ENCODE measurements around the gene HEY2.

HEY2 gene

DNA sequence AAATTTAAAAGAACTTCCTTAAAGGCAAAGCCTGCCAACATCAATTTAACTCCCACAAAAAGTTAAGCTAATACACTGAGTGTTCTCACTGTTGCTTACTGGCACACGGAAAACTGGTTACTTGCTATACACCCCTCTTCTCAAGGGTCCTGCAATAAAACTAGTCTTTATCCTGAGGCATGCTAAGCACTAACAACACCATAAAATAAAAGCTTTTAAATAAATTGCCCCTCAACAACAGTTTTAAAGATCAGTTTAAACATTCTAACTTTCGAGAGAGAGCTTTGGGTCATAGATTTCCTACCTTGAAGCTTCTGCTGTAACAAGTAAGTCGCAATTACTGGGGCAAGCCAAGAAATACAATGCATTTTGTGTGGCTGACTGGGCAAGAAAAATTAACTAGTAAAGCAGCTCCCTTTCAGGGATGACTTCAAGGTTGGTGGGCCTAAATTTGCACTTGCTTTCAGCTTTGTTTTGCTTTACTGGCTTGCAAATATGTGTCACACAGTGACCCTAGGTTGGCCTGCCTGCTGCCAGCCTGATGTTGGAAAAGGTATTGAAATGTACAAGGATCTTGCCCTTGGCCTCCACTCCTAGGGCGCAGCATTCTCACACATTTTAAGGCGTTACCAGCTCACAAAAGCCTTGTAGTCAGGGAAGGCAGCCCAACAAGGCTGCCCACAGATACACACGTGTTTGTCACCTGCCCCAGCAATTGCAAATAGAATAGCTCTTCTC is 4.0 kb upstream of the HEY2 start:
- DNase-seq (ENCODE audit: low spot score), result no peak

DNA sequence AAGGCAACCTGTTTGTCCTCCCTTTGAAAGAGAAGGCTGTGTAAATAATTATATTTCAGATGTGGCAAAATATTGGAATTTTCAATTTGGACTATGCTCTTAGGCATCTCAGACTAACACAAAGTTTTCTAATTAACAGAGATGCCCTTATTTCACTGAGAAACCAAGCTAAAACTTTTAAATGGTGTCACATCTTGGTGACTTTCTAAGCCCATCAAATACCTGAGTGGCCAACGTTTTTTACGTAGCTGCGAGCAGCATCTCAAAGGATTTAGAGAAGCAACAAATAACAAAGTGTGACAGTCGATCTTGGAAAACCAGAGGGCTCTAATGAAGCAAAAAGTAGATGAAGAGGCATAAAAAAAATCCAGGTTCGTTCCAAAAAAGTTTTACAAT is 3.4 kb upstream of the HEY2 start:
- DNase-seq (ENCODE audit: low spot score), result no peak

DNA sequence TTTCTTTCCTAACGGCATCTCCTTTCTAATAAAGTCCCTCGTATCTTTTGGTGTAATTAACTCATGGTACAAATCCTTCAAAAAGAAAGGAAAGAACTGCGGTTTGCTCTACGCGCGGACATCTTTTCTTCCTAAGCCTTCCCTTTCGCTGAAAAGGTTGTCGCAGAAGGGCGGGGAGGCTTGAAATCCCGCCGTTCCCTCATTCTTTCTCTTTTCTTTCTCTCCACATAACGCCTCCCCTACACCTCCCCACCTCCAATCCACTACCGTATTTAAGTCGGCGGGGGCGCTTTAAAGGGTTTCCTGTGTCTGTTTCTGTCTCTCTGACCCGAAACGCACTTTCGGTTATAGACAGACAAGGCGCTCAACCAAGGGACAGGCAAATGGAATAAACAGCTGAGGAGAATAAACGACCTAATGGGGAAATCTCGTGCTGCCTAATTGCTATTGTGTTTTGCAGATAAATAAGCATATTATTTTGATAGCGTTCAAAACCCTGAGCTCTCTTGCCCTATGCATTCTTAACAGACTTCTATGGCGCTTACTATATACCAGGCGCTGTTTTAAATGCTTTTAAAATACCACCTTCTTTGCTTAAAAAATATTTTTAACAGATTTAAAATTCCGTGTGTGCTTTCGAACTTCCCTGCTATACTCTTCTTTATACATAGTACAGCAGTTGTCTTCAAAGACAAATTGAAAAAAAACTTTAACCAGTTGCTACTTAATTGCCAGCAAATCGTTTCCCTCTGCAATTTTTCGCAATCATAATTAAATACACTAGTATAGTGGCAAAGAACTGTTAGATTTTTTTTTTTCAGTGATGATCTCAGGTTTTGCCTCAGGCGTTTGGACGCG is 2.5 kb upstream of the HEY2 start:
- DNase-seq (ENCODE audit: low spot score), result peak; percentile 65

DNA sequence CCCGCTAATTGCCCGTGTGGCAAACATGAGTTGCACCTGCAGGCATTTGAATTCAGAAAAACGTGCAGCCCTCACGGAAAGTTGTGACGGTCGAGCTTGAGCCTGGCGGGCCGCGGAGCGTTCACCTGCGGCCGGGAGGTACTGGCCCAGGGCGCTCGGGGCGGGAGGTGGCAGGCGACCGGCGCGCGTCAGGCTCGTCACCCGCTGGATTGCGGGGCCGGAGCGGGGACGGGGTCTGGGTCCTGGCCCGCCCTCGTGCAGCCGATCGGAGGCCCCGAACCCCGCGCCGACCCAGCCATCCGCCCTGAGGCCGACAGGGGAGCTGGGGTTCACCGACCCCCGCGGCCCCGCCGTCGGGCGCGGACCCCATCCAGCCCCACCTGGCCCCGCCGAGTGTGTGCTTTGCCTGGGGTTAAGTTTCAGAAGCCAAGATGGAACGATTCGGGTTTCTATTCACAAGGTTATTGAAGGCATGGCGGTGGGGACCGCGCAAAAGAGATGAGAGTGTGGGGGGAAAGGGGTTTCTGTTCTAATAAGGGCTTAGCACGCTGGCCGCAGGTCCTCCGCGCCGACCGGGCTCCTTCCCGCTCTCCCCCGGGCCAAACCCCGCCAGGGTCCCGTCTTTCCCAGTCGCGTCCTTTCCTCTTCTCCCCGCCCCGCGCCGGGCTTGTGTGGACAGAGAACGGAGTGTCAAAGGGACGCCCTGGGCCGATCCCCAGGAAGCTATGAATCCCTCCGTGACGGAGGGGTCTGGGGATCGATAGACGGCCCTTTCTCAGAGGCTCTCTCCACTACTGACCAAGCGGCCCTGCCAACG is 1.6 kb upstream of the HEY2 start:
- DNase-seq (ENCODE audit: low spot score), result peak; percentile 3

DNA sequence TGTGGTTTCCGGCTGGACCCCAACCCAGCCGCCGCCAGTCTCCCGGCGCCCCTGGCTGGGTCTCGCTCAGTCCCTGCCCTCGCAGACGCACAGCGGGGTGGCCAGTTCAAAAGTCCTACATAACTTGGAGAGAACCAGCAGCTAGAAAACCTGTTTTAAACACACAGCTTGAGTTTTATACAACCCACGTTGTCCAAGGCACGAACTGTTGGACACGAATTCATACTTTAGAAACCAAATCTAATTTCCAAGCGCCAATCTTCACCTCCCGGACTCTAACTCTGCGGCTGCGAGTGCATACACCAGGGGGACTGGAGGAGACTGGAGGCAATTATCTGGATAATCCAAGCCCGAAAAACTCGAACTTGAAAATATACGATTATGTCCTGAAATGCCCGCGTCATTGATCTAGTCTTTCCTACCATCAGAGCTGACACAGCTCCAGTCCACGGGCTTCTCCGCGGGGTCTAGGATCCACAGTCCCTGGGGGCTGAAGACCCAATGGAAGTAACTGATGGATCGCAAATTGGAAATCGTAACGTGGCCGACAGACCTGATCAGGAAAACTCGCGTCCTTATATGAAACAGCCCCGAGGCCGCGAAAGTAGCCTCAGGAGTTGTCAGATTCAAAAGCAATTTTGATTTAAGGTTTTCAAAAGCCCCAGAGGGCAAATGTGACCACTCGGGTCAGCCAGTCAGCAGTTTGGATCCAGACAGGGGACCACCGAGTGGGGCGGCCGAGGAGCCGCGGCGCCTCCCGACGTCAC is 843 bp upstream of the HEY2 start:
- DNase-seq (ENCODE audit: low spot score), result no peak

GRCh38 chr6:125749865-125750691 is 646 bp downstream of the HEY2 start:
- no peak for DNase-seq (ENCODE audit: low spot score)

DNA sequence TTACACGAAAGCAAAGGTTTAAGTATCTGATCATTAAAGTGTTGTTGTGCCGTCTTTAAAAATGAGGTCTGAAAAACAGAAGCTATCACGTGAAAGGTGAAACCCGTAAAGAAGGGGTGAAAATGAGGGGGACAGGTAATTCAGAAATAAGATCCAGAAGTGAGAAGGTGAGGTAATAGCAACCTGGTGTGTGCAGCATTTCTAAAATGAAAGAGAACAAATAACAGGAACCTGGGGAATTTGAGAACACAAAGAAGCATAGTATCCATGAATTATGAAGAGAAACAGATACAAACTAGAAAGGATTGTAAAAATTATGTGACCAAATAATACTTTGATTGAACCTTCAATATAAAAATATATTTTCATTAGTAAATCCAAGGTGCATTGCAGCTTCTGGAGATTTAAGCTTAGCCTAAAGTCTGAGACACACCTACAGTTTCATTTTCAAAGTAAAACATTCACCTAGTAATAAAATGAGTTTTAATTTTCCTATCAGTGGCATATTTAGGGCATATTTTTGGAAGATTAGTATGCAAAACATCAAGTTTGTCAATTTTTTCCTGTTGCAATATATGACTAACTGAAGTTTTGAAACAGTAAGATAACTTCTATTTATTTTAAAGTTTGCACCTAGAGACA is 1.4 kb downstream of the HEY2 start:
- no peak for DNase-seq (ENCODE audit: low spot score)

GRCh38 chr6:125751334-125751916 is 2.0 kb downstream of the HEY2 start:
- DNase-seq (ENCODE audit: low spot score), result no peak

DNA sequence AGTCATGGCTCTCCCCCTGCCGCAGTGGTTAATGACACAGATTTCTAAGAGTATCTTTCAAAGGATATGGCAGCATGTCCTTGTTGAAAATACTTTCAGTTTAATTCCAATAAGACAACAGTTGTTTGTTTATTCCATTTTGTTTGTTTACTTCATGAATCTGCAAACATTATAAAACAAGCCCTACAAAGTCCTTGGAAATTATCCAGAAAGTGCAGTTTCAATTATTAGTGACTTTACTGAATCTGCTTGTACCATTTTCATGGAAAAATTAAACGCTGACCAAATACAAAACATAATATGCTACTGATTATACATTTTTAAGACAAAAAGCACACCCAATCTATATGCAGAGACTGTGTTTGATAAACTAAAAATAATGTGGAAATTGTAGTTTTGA is 3.3 kb downstream of the HEY2 start:
- DNase-seq (ENCODE audit: low spot score), result no peak

- no peak for DNase-seq (ENCODE audit: low spot score)
These were observed 3.9 kb downstream of the HEY2 start for GRCh38 chr6:125753218-125753936.

DNA sequence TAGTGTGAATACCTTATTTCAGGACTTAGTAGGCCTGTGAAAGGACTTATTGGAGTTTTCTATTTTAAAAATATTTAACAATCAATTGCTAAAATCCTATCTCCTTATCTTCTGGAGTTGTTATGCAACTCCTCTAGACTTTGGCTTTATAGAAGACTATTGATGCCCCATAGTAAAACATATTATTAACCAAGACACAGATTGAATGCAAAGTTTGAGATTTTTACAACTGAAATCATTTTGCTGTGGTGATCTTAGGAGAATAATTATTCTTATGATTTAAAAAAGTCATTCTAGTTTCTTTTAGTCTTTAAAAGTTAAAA is 4.5 kb downstream of the HEY2 start:
- DNase-seq (ENCODE audit: low spot score), result no peak

DNA sequence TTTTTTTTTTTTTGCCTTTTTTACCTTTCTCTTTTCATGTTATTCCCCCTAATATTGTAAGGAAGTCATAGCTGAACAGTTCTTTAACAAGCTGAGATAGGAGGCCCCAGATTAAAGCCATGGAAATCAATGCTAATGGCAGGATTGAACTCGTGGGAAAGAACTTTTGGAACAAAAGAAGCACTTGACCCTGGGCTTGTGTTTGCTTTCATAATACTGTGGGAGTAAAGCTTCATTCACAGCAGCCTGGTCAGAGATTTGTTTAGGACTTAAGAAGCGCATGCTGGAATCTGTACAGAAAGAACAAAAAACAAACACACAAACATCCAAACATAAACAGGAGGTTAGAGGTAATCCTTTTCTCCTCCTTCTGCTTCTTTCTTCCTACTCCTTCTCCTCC is 5.1 kb downstream of the HEY2 start:
- DNase-seq (ENCODE audit: low spot score), result no peak

- DNase-seq (ENCODE audit: low spot score), result no peak
These were observed 9.9 kb downstream of the HEY2 start for GRCh38 chr6:125759184-125759902.

DNA sequence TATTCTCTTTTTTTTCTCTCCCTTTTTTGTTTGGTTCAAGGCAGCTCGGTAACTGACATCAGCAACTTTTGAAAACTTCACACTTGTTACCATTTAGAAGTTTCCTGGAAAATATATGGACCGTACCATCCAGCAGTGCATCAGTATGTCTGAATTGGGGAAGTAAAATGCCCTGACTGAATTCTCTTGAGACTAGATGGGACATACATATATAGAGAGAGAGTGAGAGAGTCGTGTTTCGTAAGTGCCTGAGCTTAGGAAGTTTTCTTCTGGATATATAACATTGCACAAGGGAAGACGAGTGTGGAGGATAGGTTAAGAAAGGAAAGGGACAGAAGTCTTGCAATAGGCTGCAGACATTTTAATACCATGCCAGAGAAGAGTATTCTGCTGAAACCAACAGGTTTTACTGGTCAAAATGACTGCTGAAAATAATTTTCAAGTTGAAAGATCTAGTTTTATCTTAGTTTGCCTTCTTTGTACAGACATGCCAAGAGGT is 10.6 kb downstream of the HEY2 start:
- DNase-seq (ENCODE audit: low spot score), result no peak

- DNase-seq (ENCODE audit: low spot score), result no peak
These were observed 14.8 kb downstream of the HEY2 start for GRCh38 chr6:125764121-125764671.

- no peak for DNase-seq (ENCODE audit: low spot score)
These were observed 16.5 kb downstream of the HEY2 start for GRCh38 chr6:125765944-125766343.

DNA sequence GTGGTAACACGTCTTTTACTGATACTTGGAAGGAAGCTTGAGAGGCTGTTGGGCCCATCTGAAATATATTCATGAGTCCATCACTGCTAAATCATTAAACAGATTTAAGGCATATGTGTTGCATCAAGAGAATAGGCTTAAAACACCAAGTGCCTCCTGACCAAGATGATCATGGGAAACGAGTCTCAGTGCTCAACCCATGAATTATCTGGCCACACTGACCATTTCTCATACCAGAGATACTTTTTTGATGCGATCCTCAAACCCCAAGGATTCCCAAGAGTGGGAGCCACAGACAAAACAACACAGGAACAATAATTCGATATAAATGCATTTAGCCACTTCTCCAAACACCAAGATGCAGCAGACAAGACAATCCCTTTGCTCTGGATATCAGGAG is 17.2 kb downstream of the HEY2 start:
- DNase-seq (ENCODE audit: low spot score), result no peak

DNA sequence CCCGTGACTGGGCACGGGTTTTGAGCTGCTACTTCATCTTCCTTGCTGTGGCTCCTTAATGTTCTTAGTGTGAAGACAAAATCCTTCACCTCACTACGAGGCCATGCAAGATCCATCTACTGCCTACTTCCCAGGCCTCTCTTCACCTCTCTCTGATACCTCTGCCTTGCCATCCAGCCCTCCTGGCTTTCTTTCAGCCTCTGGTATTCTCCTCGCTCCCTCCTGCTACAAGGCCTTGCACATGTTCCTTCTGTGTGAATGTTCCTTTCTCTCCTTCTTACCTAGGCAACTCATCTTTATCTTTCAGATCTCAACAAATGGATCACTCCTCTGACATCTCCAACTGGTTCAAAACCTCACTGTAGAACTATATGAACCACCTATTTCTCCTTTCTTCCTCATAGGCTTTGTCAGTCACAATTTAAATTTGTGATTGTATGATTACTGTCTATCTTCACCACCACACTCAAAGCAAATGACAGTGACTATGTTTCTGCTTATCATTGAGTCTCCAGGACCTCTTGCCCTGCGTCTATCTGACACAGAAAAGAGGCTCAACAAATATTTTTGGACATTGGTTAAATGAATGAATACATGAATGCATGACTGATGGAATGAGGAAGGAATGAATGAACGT is 19.8 kb downstream of the HEY2 start:
- DNase-seq (ENCODE audit: low spot score), result no peak

Measured in CD4-positive, alpha-beta T cell treated with Interleukin-6 at 100 ng/mL for 8 hours (primary cell).